ENCODE results near the gene INHA. TPM values are rescaled to one million over a fixed set of nuclear protein-coding genes. Genes with fewer than 3 reads are reported as not detected.

Gene INHA
- total RNA-seq, 1 experiment from 2014 or later: 0.31 TPM

GRCh38 chr2:219611866-219612576 lies 39.9 kb downstream of the INHA start:
- H3K79me2 ChIP-seq (ENCODE audit: insufficient read depth, low read length): no peaks in the 10 kb centered on the region
- H2BK120ac ChIP-seq (ENCODE audit: low read depth, low read length, poor library complexity, severe bottlenecking): no peak overlapping the region
- no peak overlapping the region for H4K91ac ChIP-seq (ENCODE audit: insufficient read length, low read depth, low read length)
- H2AFZ ChIP-seq (ENCODE audit: low read length): no peak overlapping the region
- no peak overlapping the region for H2BK20ac ChIP-seq (ENCODE audit: low read depth, low read length, poor library complexity, severe bottlenecking)
- no peak overlapping the region for H4K8ac ChIP-seq (replicated peaks; ENCODE audit: insufficient read length, low read depth, low read length)
- H3K27ac Mint-ChIP-seq: peak overlapping the region in 2 of 3 experiments; percentile 28 to 87; a peak in 5 of 7 replicates
- H3K9me3 ChIP-seq (ENCODE audit: control insufficient read depth, low read depth, low read length): no peaks in the 10 kb centered on the region
- no peak overlapping the region for H4K5ac ChIP-seq (ENCODE audit: insufficient read length, low read depth, low read length)
- H3K4me1 Mint-ChIP-seq: peaks cover 2 to 3% of the 10 kb centered on the region in 2 experiments; a peak in 2 of 4 replicates
- no peaks in the 10 kb centered on the region for H3K23me2 ChIP-seq (ENCODE audit: insufficient read length, low read depth, low read length, poor library complexity, severe bottlenecking)
- no peak overlapping the region for H2BK12ac ChIP-seq (ENCODE audit: insufficient read length, low read depth, low read length)
- H3K4me1 ChIP-seq (ENCODE audit: insufficient read depth, low read length): no peaks in the 10 kb centered on the region
- no peak overlapping the region for H3K9ac ChIP-seq (ENCODE audit: extremely low read depth, insufficient read length, low read length)
- H3K4me2 ChIP-seq (ENCODE audit: insufficient read depth, insufficient read length, low read length): no peak overlapping the region
- no peak overlapping the region for H3K56ac ChIP-seq (ENCODE audit: insufficient read length, low read depth, low read length)
- no peaks in the 10 kb centered on the region for H3K9me3 Mint-ChIP-seq
- H3K4ac ChIP-seq (ENCODE audit: low read depth, low read length): no peak overlapping the region
- no peak overlapping the region for H2BK5ac ChIP-seq (ENCODE audit: insufficient read length, low read length)
- no peak overlapping the region for H3K23ac ChIP-seq (ENCODE audit: insufficient read length, low read depth, low read length)
- H3K4me3 Mint-ChIP-seq: no peak overlapping the region
- H3K27ac ChIP-seq (ENCODE audit: insufficient read length, low read depth, low read length): no peak overlapping the region
- peaks cover 8 to 38% (median 20%) of the 10 kb centered on the region in 3 experiments; a peak in 6 of 7 replicates for H3K36me3 Mint-ChIP-seq (ENCODE audit: insufficient read depth in 1 of 3, low read depth in 3 of 3)
- H3K18ac ChIP-seq (ENCODE audit: insufficient read length, low read depth, low read length): no peak overlapping the region
- no CpG with 5 or more reads among the region's 12 CpGs for WGBS (ENCODE audit: extremely low coverage, insufficient read length, low lambda C conversion rate)
- H3K27me3 ChIP-seq (ENCODE audit: insufficient read depth, low read length): no peaks in the 10 kb centered on the region
- H3K79me1 ChIP-seq (ENCODE audit: insufficient read depth, low read depth, low read length, poor library complexity, severe bottlenecking): no peaks in the 10 kb centered on the region
- no peak overlapping the region for H3T11ph ChIP-seq (ENCODE audit: low read length)
- no peak overlapping the region for H3K14ac ChIP-seq (ENCODE audit: insufficient read depth, low read length)
- no peak overlapping the region for H2BK15ac ChIP-seq (ENCODE audit: low read depth, low read length)
- H4K20me1 ChIP-seq (ENCODE audit: control insufficient read depth, insufficient read depth, insufficient read length): no peaks in the 10 kb centered on the region
- TF ChIP-seq CTCF (conservative IDR thresholded peaks at IDR 0.05): no peak
- no peak overlapping the region for H2AK5ac ChIP-seq (ENCODE audit: insufficient read length, low read length)
- H3K27me3 Mint-ChIP-seq (ENCODE audit: low read depth): no peaks in the 10 kb centered on the region
- no peak for DNase-seq
